ENCODE data around the gene SNED1. TPM values are rescaled to one million over a fixed set of nuclear protein-coding genes. Genes with fewer than 3 reads are reported as not detected.

SNED1 gene
- total and polyA plus RNA-seq, 3 experiments from 2014 or later, result 0.90 to 3.5 (median 1.8) TPM

GRCh38 chr2:240959214-240959940 is 39.0 kb upstream of the SNED1 start:
- Histone ChIP-seq H3K4me3 (ENCODE audit: low read length) (no peak overlapping the region), H3K4me1 (ENCODE audit: insufficient read depth, low read length) (no peaks in the 10 kb centered on the region), H3K9me3 (ENCODE audit: low read length) (no peaks in the 10 kb centered on the region), H3K36me3 (ENCODE audit: insufficient read depth, low read length) (no peaks in the 10 kb centered on the region), H3K27me3 (ENCODE audit: insufficient read depth, low read length, poor library complexity, severe bottlenecking) (no peaks in the 10 kb centered on the region), H3K27ac (ENCODE audit: low read depth, low read length) (no peak overlapping the region)
- Mint-ChIP-seq H3K9me3 (no peaks in the 10 kb centered on the region), H3K27me3 (peaks cover 9 to 10% of the 10 kb centered on the region in 2 donors), H3K27ac (peak overlapping the region in 1 of 8 donors; percentile 74), H3K36me3 (no peaks in the 10 kb centered on the region), H3K4me3 (no peak overlapping the region), H3K4me1 (no peaks in the 10 kb centered on the region)
- ChIA-PET POLR2A (no interaction called here), CTCF (no interaction called here)
- peak in 1 of 5 donors; percentile 26 for DNase-seq

DNA sequence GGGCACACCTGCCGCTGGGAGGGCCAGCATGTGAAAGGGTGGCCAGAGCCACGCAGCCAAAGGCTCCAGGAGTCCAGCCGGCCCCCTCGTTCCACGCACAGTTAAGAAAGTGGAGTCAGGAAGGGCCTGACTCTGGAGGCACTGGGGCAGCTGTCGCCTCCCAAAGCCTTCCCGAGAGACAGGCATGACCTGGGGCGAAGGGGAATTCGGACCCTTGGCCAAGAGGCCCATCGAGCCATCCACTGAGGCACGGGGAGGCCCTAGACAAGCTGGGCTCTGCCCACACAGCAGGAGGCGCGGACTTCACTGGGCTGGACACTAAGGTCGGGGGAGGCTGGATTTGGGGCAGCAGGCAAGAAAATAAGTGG is 38.5 kb upstream of the SNED1 start:
- no peak overlapping the region for H3K4me3 ChIP-seq (ENCODE audit: low read length)
- H3K27me3 Mint-ChIP-seq, result peaks cover 5 to 7% of the 10 kb centered on the region in 2 donors
- no peaks in the 10 kb centered on the region for H3K4me1 Mint-ChIP-seq
- ChIA-PET POLR2A (no interaction called here), CTCF (no interaction called here)
- no peaks in the 10 kb centered on the region for H3K9me3 Mint-ChIP-seq
- no peaks in the 10 kb centered on the region for H3K36me3 Mint-ChIP-seq
- H3K27me3 ChIP-seq (ENCODE audit: insufficient read depth, low read length, poor library complexity, severe bottlenecking), result no peaks in the 10 kb centered on the region
- no peaks in the 10 kb centered on the region for H3K9me3 ChIP-seq (ENCODE audit: low read length)
- no peaks in the 10 kb centered on the region for H3K36me3 ChIP-seq (ENCODE audit: insufficient read depth, low read length)
- H3K27ac ChIP-seq (ENCODE audit: low read depth, low read length), result no peak overlapping the region
- no peaks in the 10 kb centered on the region for H3K4me1 ChIP-seq (ENCODE audit: insufficient read depth, low read length)
- no peak overlapping the region for H3K27ac Mint-ChIP-seq
- DNase-seq, result peak in 1 of 5 donors; percentile 47
- no peak overlapping the region for H3K4me3 Mint-ChIP-seq

GRCh38 chr2:240960309-240960970 is 38.0 kb upstream of the SNED1 start:
- Mint-ChIP-seq H3K27me3 (peaks cover 0 to 3% of the 10 kb centered on the region in 2 donors), H3K4me1 (no peaks in the 10 kb centered on the region)

DNA sequence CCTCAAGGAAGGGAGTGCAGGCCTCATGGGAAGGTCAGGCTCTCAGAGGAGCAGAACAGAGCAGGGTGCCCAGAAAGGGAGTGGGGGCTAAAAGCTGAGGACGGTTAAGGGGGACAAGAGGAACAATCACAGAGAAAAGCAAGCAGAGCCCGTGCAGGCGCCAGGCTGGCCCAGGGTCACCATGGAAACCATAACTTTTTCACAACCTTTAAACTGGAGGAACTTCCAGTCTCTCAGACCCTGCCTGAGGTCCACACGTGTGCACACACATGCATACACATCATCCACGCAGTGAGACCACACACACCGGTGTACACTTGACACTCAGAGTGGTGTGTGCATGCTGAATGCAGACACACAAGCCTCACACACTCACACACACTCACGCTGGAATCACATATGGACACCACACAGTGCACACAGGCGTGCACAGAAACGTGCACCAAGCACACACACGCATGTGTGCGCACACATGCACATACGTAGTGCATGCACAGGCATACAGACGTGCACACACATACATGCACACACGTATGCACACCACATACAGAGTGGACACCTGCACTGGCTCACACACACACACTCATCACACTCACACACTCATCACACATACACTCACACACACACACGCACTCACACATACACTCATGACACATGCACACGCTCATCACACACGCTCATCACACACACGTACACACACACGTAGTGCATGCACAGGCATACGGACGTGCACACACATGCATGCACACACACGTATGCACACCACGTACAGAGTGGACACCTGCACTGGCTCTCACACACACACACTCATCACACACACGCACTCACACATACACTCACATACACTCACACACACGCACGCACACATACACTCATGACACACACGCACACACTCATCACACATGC is 37.2 kb upstream of the SNED1 start:
- Mint-ChIP-seq H3K27me3 (peaks cover 0 to 3% of the 10 kb centered on the region in 2 donors), H3K36me3 (no peaks in the 10 kb centered on the region), H3K27ac (no peak overlapping the region), H3K4me1 (no peaks in the 10 kb centered on the region), H3K9me3 (no peaks in the 10 kb centered on the region), H3K4me3 (no peak overlapping the region)
- Histone ChIP-seq H3K9me3 (ENCODE audit: low read length) (no peaks in the 10 kb centered on the region), H3K27me3 (ENCODE audit: insufficient read depth, low read length, poor library complexity, severe bottlenecking) (no peaks in the 10 kb centered on the region), H3K27ac (ENCODE audit: low read depth, low read length) (no peak overlapping the region), H3K36me3 (ENCODE audit: insufficient read depth, low read length) (no peaks in the 10 kb centered on the region), H3K4me1 (ENCODE audit: insufficient read depth, low read length) (no peaks in the 10 kb centered on the region), H3K4me3 (ENCODE audit: low read length) (no peak overlapping the region)
- ChIA-PET CTCF (no interaction called here), POLR2A (no interaction called here)
- no peak for DNase-seq

More at GRCh38 chr2:240960309-240960970, 38.0 kb upstream of the SNED1 start:
- Histone ChIP-seq H3K4me3 (ENCODE audit: low read length) (no peak overlapping the region), H3K27ac (ENCODE audit: low read depth, low read length) (no peak overlapping the region), H3K4me1 (ENCODE audit: insufficient read depth, low read length) (no peaks in the 10 kb centered on the region), H3K36me3 (ENCODE audit: insufficient read depth, low read length) (no peaks in the 10 kb centered on the region), H3K27me3 (ENCODE audit: insufficient read depth, low read length, poor library complexity, severe bottlenecking) (no peaks in the 10 kb centered on the region), H3K9me3 (ENCODE audit: low read length) (no peaks in the 10 kb centered on the region)
- Mint-ChIP-seq H3K4me3 (no peak overlapping the region), H3K36me3 (no peaks in the 10 kb centered on the region), H3K9me3 (no peaks in the 10 kb centered on the region), H3K27ac (no peak overlapping the region)
- CTCF ChIA-PET, result no interaction called here
- DNase-seq, result peak in 1 of 5 donors; percentile 38
- POLR2A ChIA-PET, result no interaction called here

DNA sequence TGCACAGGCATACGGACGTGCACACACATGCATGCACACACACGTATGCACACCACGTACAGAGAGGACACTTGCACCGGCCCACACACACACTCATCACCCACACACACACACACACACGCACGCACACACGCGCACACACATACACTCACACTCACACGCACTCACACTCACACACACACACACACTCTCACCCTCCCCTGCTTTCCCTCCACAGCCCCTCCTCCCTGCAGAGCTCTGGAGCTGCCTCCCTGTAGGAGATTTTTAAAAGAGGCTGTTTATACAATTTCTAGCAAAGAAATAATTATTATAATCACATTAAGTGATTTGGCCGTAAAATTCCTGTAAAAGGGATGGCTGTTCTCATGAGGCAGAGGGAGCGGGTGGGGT is 36.5 kb upstream of the SNED1 start:
- H3K27me3 ChIP-seq (ENCODE audit: insufficient read depth, low read length, poor library complexity, severe bottlenecking), result no peaks in the 10 kb centered on the region
- no peak overlapping the region for H3K27ac Mint-ChIP-seq
- no peaks in the 10 kb centered on the region for H3K36me3 ChIP-seq (ENCODE audit: insufficient read depth, low read length)
- H3K4me3 Mint-ChIP-seq, result no peak overlapping the region
- no peaks in the 10 kb centered on the region for H3K36me3 Mint-ChIP-seq
- H3K27ac ChIP-seq (ENCODE audit: low read depth, low read length), result no peak overlapping the region
- ChIA-PET POLR2A (no interaction called here), CTCF (no interaction called here)
- H3K4me1 Mint-ChIP-seq, result no peaks in the 10 kb centered on the region
- no peaks in the 10 kb centered on the region for H3K9me3 ChIP-seq (ENCODE audit: low read length)
- no peaks in the 10 kb centered on the region for H3K4me1 ChIP-seq (ENCODE audit: insufficient read depth, low read length)
- DNase-seq, result no peak
- no peak overlapping the region for H3K4me3 ChIP-seq (ENCODE audit: low read length)
- peaks cover 0 to 3% of the 10 kb centered on the region in 2 donors for H3K27me3 Mint-ChIP-seq
- no peaks in the 10 kb centered on the region for H3K9me3 Mint-ChIP-seq

DNA sequence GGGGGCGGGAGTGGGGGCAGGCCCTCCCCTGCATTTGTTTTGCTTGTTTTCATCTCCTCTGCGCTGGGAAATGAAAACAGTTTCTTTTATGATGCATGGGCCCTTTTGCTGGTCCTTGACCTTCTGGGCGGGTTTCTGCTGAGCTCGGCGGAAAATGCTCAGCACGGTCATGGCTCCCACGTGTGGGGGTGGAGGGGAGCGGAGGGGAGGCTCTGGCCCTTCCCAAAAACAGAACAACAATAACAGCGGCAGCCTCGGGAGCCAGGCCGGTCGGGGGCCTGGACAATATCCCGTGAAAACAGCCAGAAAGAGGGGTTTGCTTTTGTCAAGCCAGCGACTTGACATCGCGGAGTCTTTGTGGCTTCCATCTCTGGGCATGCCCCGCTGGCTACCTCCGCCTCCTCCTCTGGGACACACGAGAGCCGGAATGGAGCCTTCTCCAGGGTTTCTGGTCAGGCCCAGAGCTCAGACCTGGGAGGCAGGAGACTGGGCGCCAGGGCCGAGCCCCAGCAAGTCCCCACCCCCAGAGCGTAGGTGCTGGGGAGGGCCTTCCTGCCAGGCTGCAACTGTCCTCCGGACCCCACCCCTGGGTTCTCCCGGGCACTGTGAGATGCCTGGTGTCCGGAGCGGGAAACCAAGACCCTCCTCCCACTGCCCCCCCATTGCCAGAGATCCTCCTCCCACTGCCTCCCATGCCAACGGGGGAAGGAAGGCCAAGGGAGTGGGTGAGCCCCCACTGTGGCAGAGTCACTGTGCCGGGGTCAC is 35.9 kb upstream of the SNED1 start:
- Histone ChIP-seq H3K36me3 (ENCODE audit: insufficient read depth, low read length) (no peaks in the 10 kb centered on the region), H3K4me3 (ENCODE audit: low read length) (no peak overlapping the region), H3K4me1 (ENCODE audit: insufficient read depth, low read length) (no peaks in the 10 kb centered on the region), H3K27ac (ENCODE audit: low read depth, low read length) (no peak overlapping the region), H3K27me3 (ENCODE audit: insufficient read depth, low read length, poor library complexity, severe bottlenecking) (no peaks in the 10 kb centered on the region), H3K9me3 (ENCODE audit: low read length) (no peaks in the 10 kb centered on the region)
- CTCF ChIA-PET, result no interaction called here
- H3K27ac Mint-ChIP-seq, result no peak overlapping the region
- no peak overlapping the region for H3K4me3 Mint-ChIP-seq
- peaks cover 0 to 3% of the 10 kb centered on the region in 2 donors for H3K27me3 Mint-ChIP-seq
- POLR2A ChIA-PET, result no interaction called here
- H3K36me3 Mint-ChIP-seq, result no peaks in the 10 kb centered on the region
- no peaks in the 10 kb centered on the region for H3K4me1 Mint-ChIP-seq
- H3K9me3 Mint-ChIP-seq, result no peaks in the 10 kb centered on the region
- DNase-seq, result peak in 1 of 5 donors; percentile 38

- Histone ChIP-seq H3K4me1 (ENCODE audit: insufficient read depth, low read length) (no peaks in the 10 kb centered on the region), H3K9me3 (ENCODE audit: low read length) (no peaks in the 10 kb centered on the region), H3K4me3 (ENCODE audit: low read length) (no peak overlapping the region), H3K27ac (ENCODE audit: low read depth, low read length) (no peak overlapping the region), H3K27me3 (ENCODE audit: insufficient read depth, low read length, poor library complexity, severe bottlenecking) (no peaks in the 10 kb centered on the region), H3K36me3 (ENCODE audit: insufficient read depth, low read length) (no peaks in the 10 kb centered on the region)
- Mint-ChIP-seq H3K27ac (no peak overlapping the region), H3K4me3 (no peak overlapping the region), H3K27me3 (peaks cover 0 to under 1% of the 10 kb centered on the region in 2 donors), H3K4me1 (no peaks in the 10 kb centered on the region), H3K9me3 (no peaks in the 10 kb centered on the region), H3K36me3 (no peaks in the 10 kb centered on the region)
- CTCF ChIA-PET, result no interaction called here
- peak in 1 of 5 donors; percentile 29 for DNase-seq
- POLR2A ChIA-PET, result no interaction called here
Measured at GRCh38 chr2:240963065-240963867, 35.2 kb upstream of the SNED1 start.
